H9 (cell line): ENCODE data around the gene EFNA5. TPM values are rescaled to one million over a fixed set of nuclear protein-coding genes. Genes with fewer than 3 reads are reported as not detected.

Experiments
- DNase-seq: peaks from one replicate; pipeline ENCODE4 v3.0.0-alpha.2; 2017
- H2AFZ ChIP-seq: one replicate; pipeline ENCODE4 v1.6.1; 2013; ENCODE audit warnings: mild to moderate bottlenecking, low read length, control low read depth, moderate library complexity
- H2AK5ac ChIP-seq: 2 replicates; pipeline ENCODE4 v1.6.1; 2013; ENCODE audit warnings: low read length, control low read depth, mixed read lengths; ENCODE audit not compliant: insufficient read length
- H2BK120ac ChIP-seq: one replicate; pipeline ENCODE4 v1.6.1; 2013; ENCODE audit warnings: low read depth, mild to moderate bottlenecking, low read length, control low read depth, inconsistent platforms; ENCODE audit not compliant: poor library complexity, severe bottlenecking
- H2BK12ac ChIP-seq: 2 replicates; pipeline ENCODE4 v1.6.1; 2013; ENCODE audit warnings: low read length, control low read depth, mixed read lengths, low read depth; ENCODE audit not compliant: insufficient read length
- H2BK15ac ChIP-seq: 2 replicates; pipeline ENCODE4 v1.6.1; 2013; ENCODE audit warnings: low read depth, low read length, control low read depth
- H2BK20ac ChIP-seq: one replicate; pipeline ENCODE4 v1.6.1; 2013; ENCODE audit warnings: low read depth, mild to moderate bottlenecking, low read length, control low read depth, inconsistent platforms; ENCODE audit not compliant: poor library complexity, severe bottlenecking
- H2BK5ac ChIP-seq: 2 replicates; pipeline ENCODE4 v1.6.1; 2013; ENCODE audit warnings: low read length, control low read depth, mixed read lengths; ENCODE audit not compliant: insufficient read length
- H3K14ac ChIP-seq: 2 replicates; pipeline ENCODE4 v1.6.1; 2013; ENCODE audit warnings: low read length, control low read depth; ENCODE audit not compliant: insufficient read depth
- H3K18ac ChIP-seq: 2 replicates; pipeline ENCODE4 v1.6.1; 2013; ENCODE audit warnings: low read depth, mild to moderate bottlenecking, mixed read lengths, low read length, control low read depth; ENCODE audit not compliant: insufficient read length
- H3K23ac ChIP-seq: 2 replicates; pipeline ENCODE4 v1.6.1; 2013; ENCODE audit warnings: low read length, control low read depth, mixed read lengths, low read depth; ENCODE audit not compliant: insufficient read length
- H3K23me2 ChIP-seq: 2 replicates; pipeline ENCODE4 v1.6.1; 2013; ENCODE audit warnings: low read depth, mild to moderate bottlenecking, mixed read lengths, low read length, control low read depth; ENCODE audit not compliant: insufficient read length, poor library complexity, severe bottlenecking
- H3K27ac ChIP-seq: 2 replicates; pipeline ENCODE4 v1.5.1; 2013; ENCODE audit warnings: low read length, control low read depth, mixed read lengths, low read depth; ENCODE audit not compliant: insufficient read length
- H3K27me3 ChIP-seq: 2 replicates; pipeline ENCODE4 v1.6.1; 2013; ENCODE audit warnings: low read length, control low read depth, inconsistent platforms; ENCODE audit not compliant: insufficient read depth
- H3K4ac ChIP-seq: 2 replicates; pipeline ENCODE4 v1.6.1; 2013; ENCODE audit warnings: low read depth, mild to moderate bottlenecking, control low read depth, inconsistent platforms, low read length, moderate library complexity
- H3K4me1 ChIP-seq: 2 replicates; pipeline ENCODE4 v1.6.1; 2013; ENCODE audit warnings: low read length, control low read depth, inconsistent platforms; ENCODE audit not compliant: insufficient read depth
- H3K4me2 ChIP-seq: 2 replicates; pipeline ENCODE4 v1.6.1; 2013; ENCODE audit warnings: low read length, control low read depth, mixed read lengths; ENCODE audit not compliant: insufficient read length, insufficient read depth
- H3K56ac ChIP-seq: 2 replicates; pipeline ENCODE4 v1.6.1; 2013; ENCODE audit warnings: low read depth, mild to moderate bottlenecking, mixed read lengths, low read length, control low read depth; ENCODE audit not compliant: insufficient read length
- H3K79me1 ChIP-seq: 2 replicates; pipeline ENCODE4 v1.6.1; 2013; ENCODE audit warnings: low read depth, mild to moderate bottlenecking, moderate library complexity, low read length, control low read depth, inconsistent platforms; ENCODE audit not compliant: insufficient read depth, poor library complexity, severe bottlenecking
- H3K79me2 ChIP-seq: 2 replicates; pipeline ENCODE4 v1.6.1; 2013; ENCODE audit warnings: low read length, control low read depth, inconsistent platforms; ENCODE audit not compliant: insufficient read depth
- H3K9ac ChIP-seq: 2 replicates; pipeline ENCODE4 v1.6.1; 2013; ENCODE audit warnings: low read length, control low read depth, mixed read lengths; ENCODE audit not compliant: insufficient read length; ENCODE audit errors: extremely low read depth
- H3K9me3 ChIP-seq: one replicate; pipeline ENCODE4 v1.6.1; 2013; ENCODE audit warnings: low read depth, low read length, inconsistent platforms; ENCODE audit not compliant: control insufficient read depth
- H3T11ph ChIP-seq: one replicate; pipeline ENCODE4 v1.6.1; 2013; ENCODE audit warnings: mild to moderate bottlenecking, low read length, control low read depth, inconsistent platforms
- H4K20me1 ChIP-seq: one replicate; pipeline ENCODE4 v1.6.1; 2013; ENCODE audit not compliant: control insufficient read depth, insufficient read length, insufficient read depth
- H4K5ac ChIP-seq: 2 replicates; pipeline ENCODE4 v1.6.1; 2013; ENCODE audit warnings: low read depth, mild to moderate bottlenecking, mixed read lengths, low read length, control low read depth; ENCODE audit not compliant: insufficient read length
- H4K8ac ChIP-seq: replicated peaks from 2 replicates; pipeline ENCODE4 v1.6.1; 2013; ENCODE audit warnings: low read length, control low read depth, mixed read lengths, low read depth; ENCODE audit not compliant: insufficient read length
- H4K91ac ChIP-seq: 2 replicates; pipeline ENCODE4 v1.6.1; 2013; ENCODE audit warnings: low read depth, mild to moderate bottlenecking, moderate library complexity, mixed read lengths, low read length, control low read depth; ENCODE audit not compliant: insufficient read length
- H3K27ac Mint-ChIP-seq, 3 experiments: 2 replicates in 2 of 3; 3 replicates in 1 of 3; pipeline ENCODE4 v1.8.0; 2020 to 2021; ENCODE audit warnings: mixed read lengths in 3 of 3, mild to moderate bottlenecking in 1 of 3, moderate library complexity in 1 of 3
- H3K27me3 Mint-ChIP-seq: 2 replicates; pipeline ENCODE4 v1.8.0; 2021; ENCODE audit warnings: low read depth, mild to moderate bottlenecking, moderate library complexity, mixed read lengths
- H3K36me3 Mint-ChIP-seq, 3 experiments: 2 replicates in 2 of 3; 3 replicates in 1 of 3; pipeline ENCODE4 v1.8.0; 2020 to 2021; ENCODE audit warnings: low read depth in 3 of 3, mixed read lengths in 3 of 3; ENCODE audit not compliant: insufficient read depth in 1 of 3
- H3K4me1 Mint-ChIP-seq, 2 experiments: 2 replicates each; pipeline ENCODE4 v1.8.0; 2020; ENCODE audit warnings: mixed read lengths in 2 of 2
- H3K4me3 Mint-ChIP-seq, 2 experiments: 2 replicates in 1 of 2; 3 replicates in 1 of 2; pipeline ENCODE4 v1.8.0; 2020 to 2021; ENCODE audit warnings: mild to moderate bottlenecking in 2 of 2, mixed read lengths in 2 of 2, moderate library complexity in 1 of 2
- H3K9me3 Mint-ChIP-seq, 2 experiments: 2 replicates in 1 of 2; 3 replicates in 1 of 2; pipeline ENCODE4 v1.8.0; 2020; ENCODE audit warnings: mild to moderate bottlenecking in 2 of 2, mixed read lengths in 2 of 2, moderate library complexity in 1 of 2
- WGBS: extraction: QIAGEN DNeasy Blood & Tissue Kit; methylation state at CpG from one replicate; pipeline ENCODE4 v1.1.7; 2013; ENCODE audit warnings: missing lambda C conversion rate, low lambda C conversion rate, mixed read lengths; ENCODE audit not compliant: insufficient read length; ENCODE audit errors: extremely low coverage; 5-methylcytosine and 5-hydroxymethylcytosine counted together
- total RNA-seq: library from RNA; stranded (reverse); gene quantifications from 2 replicates; pipeline ENCODE4 v1.2.1, GENCODE V29; 2021
- TF ChIP-seq, protein P1 (sequence below): fragments of 200-600 bp; sonication (generic); conservative IDR thresholded peaks from 3 replicates; pipeline ENCODE4 v1.8.0; 2021; ENCODE audit warnings: antibody characterized with exemption, mild to moderate bottlenecking

EFNA5 gene
- total RNA-seq, 1 experiment from 2014 or later, result 20.4 TPM

DNA sequence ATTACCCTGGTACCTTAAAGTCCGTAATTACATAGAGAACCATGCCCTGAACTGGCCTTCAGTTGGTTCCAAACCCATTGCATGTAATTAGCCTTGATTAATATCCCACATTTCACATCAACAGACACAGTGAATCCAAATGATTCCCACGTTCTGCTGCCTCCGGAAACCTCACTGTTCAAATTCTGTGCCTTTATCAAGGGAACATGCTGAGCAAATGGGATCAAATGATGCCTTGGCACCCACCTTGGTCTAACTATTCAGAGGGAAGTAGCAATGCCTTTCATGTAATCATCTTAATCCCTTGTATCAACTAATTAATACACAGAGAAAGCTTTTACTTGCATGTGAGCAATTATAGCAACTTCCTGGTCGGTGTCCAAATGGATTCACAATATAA lies 100.6 kb downstream of the EFNA5 start:
- H3K27me3 ChIP-seq, result no peaks in the 10 kb centered on the region
- no peak overlapping the region for H3K4ac ChIP-seq
- H4K20me1 ChIP-seq, result no peaks in the 10 kb centered on the region
- H2BK5ac ChIP-seq, result no peak overlapping the region
- DNase-seq, result no peak
- H2BK20ac ChIP-seq, result no peak overlapping the region
- no peak overlapping the region for H3K4me2 ChIP-seq
- H2AK5ac ChIP-seq, result no peak overlapping the region
- no peaks in the 10 kb centered on the region; a peak in 1 of 5 replicates for H3K9me3 Mint-ChIP-seq
- no peaks in the 10 kb centered on the region for H3K79me2 ChIP-seq
- no peaks in the 10 kb centered on the region for H3K79me1 ChIP-seq
- H3K23me2 ChIP-seq, result no peaks in the 10 kb centered on the region
- H2BK12ac ChIP-seq, result no peak overlapping the region
- no peak overlapping the region for H3K18ac ChIP-seq
- no peak overlapping the region for H4K5ac ChIP-seq
- no peak overlapping the region for H3K9ac ChIP-seq
- H3K27ac ChIP-seq, result no peak overlapping the region
- no peak overlapping the region for H2AFZ ChIP-seq
- no peak overlapping the region for H3K56ac ChIP-seq
- H2BK15ac ChIP-seq, result no peak overlapping the region
- H3T11ph ChIP-seq, result no peak overlapping the region
- H3K4me3 Mint-ChIP-seq, result no peak overlapping the region
- H3K23ac ChIP-seq, result no peak overlapping the region
- no CpG with 5 or more reads among the region's 4 CpGs for WGBS
- no peaks in the 10 kb centered on the region for H3K27me3 Mint-ChIP-seq
- no peak overlapping the region for H4K91ac ChIP-seq
- no peaks in the 10 kb centered on the region for H3K36me3 Mint-ChIP-seq
- TF ChIP-seq, protein P1, sequence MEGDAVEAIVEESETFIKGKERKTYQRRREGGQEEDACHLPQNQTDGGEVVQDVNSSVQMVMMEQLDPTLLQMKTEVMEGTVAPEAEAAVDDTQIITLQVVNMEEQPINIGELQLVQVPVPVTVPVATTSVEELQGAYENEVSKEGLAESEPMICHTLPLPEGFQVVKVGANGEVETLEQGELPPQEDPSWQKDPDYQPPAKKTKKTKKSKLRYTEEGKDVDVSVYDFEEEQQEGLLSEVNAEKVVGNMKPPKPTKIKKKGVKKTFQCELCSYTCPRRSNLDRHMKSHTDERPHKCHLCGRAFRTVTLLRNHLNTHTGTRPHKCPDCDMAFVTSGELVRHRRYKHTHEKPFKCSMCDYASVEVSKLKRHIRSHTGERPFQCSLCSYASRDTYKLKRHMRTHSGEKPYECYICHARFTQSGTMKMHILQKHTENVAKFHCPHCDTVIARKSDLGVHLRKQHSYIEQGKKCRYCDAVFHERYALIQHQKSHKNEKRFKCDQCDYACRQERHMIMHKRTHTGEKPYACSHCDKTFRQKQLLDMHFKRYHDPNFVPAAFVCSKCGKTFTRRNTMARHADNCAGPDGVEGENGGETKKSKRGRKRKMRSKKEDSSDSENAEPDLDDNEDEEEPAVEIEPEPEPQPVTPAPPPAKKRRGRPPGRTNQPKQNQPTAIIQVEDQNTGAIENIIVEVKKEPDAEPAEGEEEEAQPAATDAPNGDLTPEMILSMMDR, result no peak
- no peak overlapping the region for H4K8ac ChIP-seq
- H3K4me1 Mint-ChIP-seq, result peaks cover 83 to 88% of the 10 kb centered on the region in 2 experiments
- no peak overlapping the region for H3K14ac ChIP-seq
- no peak overlapping the region for H2BK120ac ChIP-seq
- H3K27ac Mint-ChIP-seq, result peak overlapping the region in 2 of 3 experiments; percentile 56 to 94; a peak in 3 of 7 replicates
- peaks cover 24% of the 10 kb centered on the region; the same call in 1 of the 2 replicates for H3K4me1 ChIP-seq
- H3K9me3 ChIP-seq, result no peaks in the 10 kb centered on the region
